Neuronal stem cell (in vitro differentiated cells): ENCODE measurements around the gene PAK4.

Experiments
- DNase-seq: peaks from one replicate; pipeline ENCODE4 v3.0.0-alpha.2; 2013; ENCODE audit warnings: low spot score
- H2AFZ ChIP-seq: one replicate; pipeline ENCODE4 v1.6.1; 2013; ENCODE audit warnings: mild to moderate bottlenecking, low read length, inconsistent platforms
- H2AK5ac ChIP-seq: 2 replicates; pipeline ENCODE4 v1.6.1; 2013; ENCODE audit warnings: low read depth, mild to moderate bottlenecking, inconsistent platforms, low read length, moderate library complexity, mixed read lengths
- H2BK120ac ChIP-seq: 2 replicates; pipeline ENCODE4 v1.6.1; 2013; ENCODE audit warnings: low read depth, mild to moderate bottlenecking, inconsistent platforms, low read length, moderate library complexity, mixed read lengths
- H2BK12ac ChIP-seq: one replicate; pipeline ENCODE4 v1.6.1; 2013; ENCODE audit warnings: low read length, inconsistent platforms
- H2BK15ac ChIP-seq: 2 replicates; pipeline ENCODE4 v1.6.1; 2013; ENCODE audit warnings: mild to moderate bottlenecking, low read length, inconsistent platforms, mixed read lengths
- H2BK5ac ChIP-seq: one replicate; pipeline ENCODE4 v1.6.1; 2013; ENCODE audit warnings: inconsistent platforms, mild to moderate bottlenecking, low read length, moderate library complexity
- H3K14ac ChIP-seq: one replicate; pipeline ENCODE4 v1.6.1; 2013; ENCODE audit warnings: low read length, inconsistent platforms
- H3K18ac ChIP-seq: 2 replicates; pipeline ENCODE4 v1.6.1; 2013; ENCODE audit warnings: low read length, inconsistent platforms
- H3K23ac ChIP-seq: 2 replicates; pipeline ENCODE4 v1.6.1; 2013; ENCODE audit warnings: low read depth, mild to moderate bottlenecking, mixed read lengths, low read length, inconsistent platforms; ENCODE audit not compliant: poor library complexity
- H3K27ac ChIP-seq: replicated peaks from 3 replicates; pipeline ENCODE4 v1.5.1; 2013; ENCODE audit warnings: low read length, inconsistent platforms
- H3K27me3 ChIP-seq, 3 experiments: 2 replicates each; pipeline ENCODE4 v1.6.1; 2013; ENCODE audit warnings: low read length in 3 of 3, mild to moderate bottlenecking in 2 of 3, inconsistent platforms in 1 of 3, low read depth in 1 of 3, mixed read lengths in 1 of 3, moderate library complexity in 1 of 3; ENCODE audit not compliant: control insufficient read depth in 3 of 3, insufficient read depth in 3 of 3
- H3K36me3 ChIP-seq, 2 donors: replicated peaks in 1 of 2; 2 replicates each; pipeline ENCODE4 v1.6.1; 2013; ENCODE audit warnings: low read length in 2 of 2; ENCODE audit not compliant: control insufficient read depth in 2 of 2, insufficient read depth in 2 of 2
- H3K4ac ChIP-seq: 2 replicates; pipeline ENCODE4 v1.6.1; 2013; ENCODE audit warnings: inconsistent platforms, mild to moderate bottlenecking, low read length, moderate library complexity
- H3K4me1 ChIP-seq, 2 donors: 1 replicate in 1 of 2; 2 replicates in 1 of 2; pipeline ENCODE4 v1.6.1; 2013; ENCODE audit warnings: low read length in 2 of 2, low read depth in 1 of 2; ENCODE audit not compliant: control insufficient read depth in 2 of 2, insufficient read depth in 1 of 2
- H3K4me2 ChIP-seq: one replicate; pipeline ENCODE4 v1.6.1; 2013; ENCODE audit warnings: mild to moderate bottlenecking, low read length, inconsistent platforms; ENCODE audit not compliant: insufficient read depth, poor library complexity, severe bottlenecking
- H3K4me3 ChIP-seq, 2 donors: 2 replicates each; pipeline ENCODE4 v1.5.1; 2013; ENCODE audit warnings: low read length in 2 of 2, mild to moderate bottlenecking in 2 of 2, inconsistent platforms in 1 of 2, moderate library complexity in 1 of 2
- H3K79me1 ChIP-seq: one replicate; pipeline ENCODE4 v1.6.1; 2013; ENCODE audit warnings: low read depth, mild to moderate bottlenecking, inconsistent platforms, low read length, moderate library complexity
- H3K9ac ChIP-seq: one replicate; pipeline ENCODE4 v1.6.1; 2013; ENCODE audit warnings: mild to moderate bottlenecking, low read depth, low read length, inconsistent platforms; ENCODE audit not compliant: poor library complexity
- H3K9me3 ChIP-seq, 2 donors: replicated peaks in 1 of 2; 2 replicates each; pipeline versions ENCODE3 to v1.6.1; 2013; ENCODE audit warnings: low read length in 2 of 2, mild to moderate bottlenecking in 2 of 2, inconsistent platforms in 1 of 2, low read depth in 1 of 2, mixed read lengths in 1 of 2, moderate library complexity in 1 of 2; ENCODE audit not compliant: control insufficient read depth in 2 of 2, insufficient read depth in 1 of 2
- H4K8ac ChIP-seq: one replicate; pipeline ENCODE4 v1.6.1; 2013; ENCODE audit warnings: low read depth, mild to moderate bottlenecking, inconsistent platforms, low read length, moderate library complexity
- H4K91ac ChIP-seq: one replicate; pipeline ENCODE4 v1.6.1; 2013; ENCODE audit warnings: low read length, low read depth, mild to moderate bottlenecking, inconsistent platforms; ENCODE audit not compliant: poor library complexity
- WGBS, 2 donors: extraction: QIAGEN DNeasy Blood & Tissue Kit; methylation state at CpG; one replicate each; pipeline ENCODE4 v1.1.7; 2013; ENCODE audit warnings: missing lambda C conversion rate in 2 of 2, mixed read lengths in 1 of 2; ENCODE audit not compliant: insufficient read length in 2 of 2, insufficient replicate concordance in 1 of 2; ENCODE audit errors: extremely low coverage in 2 of 2; 5-methylcytosine and 5-hydroxymethylcytosine counted together

The PAK4 gene

GRCh38 chr19:39165857-39166256, 40.3 kb downstream of the PAK4 start:
- Histone ChIP-seq H3K18ac (no peak overlapping the region), H2AK5ac (peak overlapping the region; percentile 61), H2BK15ac (no peak overlapping the region), H3K4me2 (no peak overlapping the region), H3K4me1 (peaks cover 11 to 12% of the 10 kb centered on the region in 2 donors), H3K9ac (no peak overlapping the region), H3K4me3 (no peak overlapping the region), H3K79me1 (peaks cover 18% of the 10 kb centered on the region), H2AFZ (no peak overlapping the region), H2BK12ac (no peak overlapping the region), H3K9me3 (no peaks in the 10 kb centered on the region), H3K27ac (no peak overlapping the region), H2BK120ac (no peak overlapping the region), H2BK5ac (no peak overlapping the region), H3K27me3 (no peaks in the 10 kb centered on the region), H3K14ac (no peak overlapping the region), H4K91ac (no peak overlapping the region), H3K23ac (no peak overlapping the region), H3K36me3 (peaks cover 12 to 16% of the 10 kb centered on the region in 2 donors), H4K8ac (no peak overlapping the region), H3K4ac (no peak overlapping the region)
- no peak for DNase-seq
- WGBS, 2 donors, result no CpG with 5 or more reads among the region's 7 CpGs

DNA sequence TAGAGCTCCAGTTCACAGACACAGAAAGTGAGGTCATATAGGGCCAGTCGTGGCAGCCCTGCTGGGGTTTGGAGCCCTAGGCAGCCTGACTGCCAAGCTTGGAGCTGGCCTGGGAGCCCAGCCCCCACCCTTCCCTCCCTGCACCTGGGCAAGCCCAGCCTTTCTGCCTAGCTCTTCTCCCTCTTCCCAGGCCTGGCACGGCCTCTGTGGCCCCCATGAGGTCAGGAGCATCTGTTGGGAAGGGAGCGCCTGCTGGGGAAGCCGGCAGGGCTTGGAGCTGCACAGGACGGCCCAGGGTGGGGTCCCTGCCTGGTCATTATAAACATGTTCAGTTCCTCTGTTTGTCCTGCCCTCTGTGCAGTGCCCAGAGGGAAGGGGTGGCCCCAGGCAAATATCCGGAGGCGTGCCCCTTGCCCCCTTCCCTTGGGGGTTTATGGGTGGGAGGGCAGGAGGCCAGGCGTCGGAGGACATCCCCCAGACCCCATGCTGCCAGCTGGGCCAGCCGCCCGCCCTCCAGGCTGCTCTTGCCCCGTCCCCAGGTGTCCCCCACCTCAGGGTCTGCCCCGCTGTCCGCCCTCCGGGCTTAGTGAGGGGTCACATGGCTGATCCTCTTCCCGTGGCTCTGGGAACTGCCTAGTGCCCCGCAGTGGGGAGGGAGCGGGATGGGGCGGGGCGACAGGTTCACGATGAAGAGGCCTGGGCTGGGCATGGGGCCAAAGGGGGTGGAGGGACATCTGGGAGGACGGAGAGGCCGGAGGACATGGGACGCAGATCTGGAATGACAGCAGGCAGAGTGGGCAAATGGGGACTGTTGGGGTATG, 41.2 kb downstream of the PAK4 start:
- H4K91ac ChIP-seq, result no peak overlapping the region
- peak overlapping the region; percentile 73 for H3K23ac ChIP-seq
- no peak overlapping the region for H3K4me3 ChIP-seq
- H3K9me3 ChIP-seq, result no peaks in the 10 kb centered on the region
- no peak overlapping the region for H3K14ac ChIP-seq
- peak overlapping the region; percentile 70 for H3K9ac ChIP-seq
- H2AFZ ChIP-seq, result no peak overlapping the region
- peaks cover 20 to 22% of the 10 kb centered on the region in 2 donors for H3K36me3 ChIP-seq
- no peak overlapping the region for H2BK15ac ChIP-seq
- no peak overlapping the region for H2BK120ac ChIP-seq
- H3K4me1 ChIP-seq, result peaks cover 11 to 12% of the 10 kb centered on the region in 2 donors
- peak overlapping the region; percentile 25 for H2AK5ac ChIP-seq
- H3K79me1 ChIP-seq, result peaks cover 13% of the 10 kb centered on the region
- no peak overlapping the region for H2BK12ac ChIP-seq
- H3K4me2 ChIP-seq, result peak overlapping the region; percentile 0
- peak overlapping the region; percentile 44 for H3K18ac ChIP-seq
- no peak overlapping the region for H4K8ac ChIP-seq
- DNase-seq, result no peak
- no peak overlapping the region for H2BK5ac ChIP-seq
- no CpG with 5 or more reads among the region's 24 CpGs for whole genome bisulfite sequencing, 2 donors
- no peak overlapping the region for H3K4ac ChIP-seq
- H3K27ac ChIP-seq, result no peak overlapping the region
- no peaks in the 10 kb centered on the region for H3K27me3 ChIP-seq

DNA sequence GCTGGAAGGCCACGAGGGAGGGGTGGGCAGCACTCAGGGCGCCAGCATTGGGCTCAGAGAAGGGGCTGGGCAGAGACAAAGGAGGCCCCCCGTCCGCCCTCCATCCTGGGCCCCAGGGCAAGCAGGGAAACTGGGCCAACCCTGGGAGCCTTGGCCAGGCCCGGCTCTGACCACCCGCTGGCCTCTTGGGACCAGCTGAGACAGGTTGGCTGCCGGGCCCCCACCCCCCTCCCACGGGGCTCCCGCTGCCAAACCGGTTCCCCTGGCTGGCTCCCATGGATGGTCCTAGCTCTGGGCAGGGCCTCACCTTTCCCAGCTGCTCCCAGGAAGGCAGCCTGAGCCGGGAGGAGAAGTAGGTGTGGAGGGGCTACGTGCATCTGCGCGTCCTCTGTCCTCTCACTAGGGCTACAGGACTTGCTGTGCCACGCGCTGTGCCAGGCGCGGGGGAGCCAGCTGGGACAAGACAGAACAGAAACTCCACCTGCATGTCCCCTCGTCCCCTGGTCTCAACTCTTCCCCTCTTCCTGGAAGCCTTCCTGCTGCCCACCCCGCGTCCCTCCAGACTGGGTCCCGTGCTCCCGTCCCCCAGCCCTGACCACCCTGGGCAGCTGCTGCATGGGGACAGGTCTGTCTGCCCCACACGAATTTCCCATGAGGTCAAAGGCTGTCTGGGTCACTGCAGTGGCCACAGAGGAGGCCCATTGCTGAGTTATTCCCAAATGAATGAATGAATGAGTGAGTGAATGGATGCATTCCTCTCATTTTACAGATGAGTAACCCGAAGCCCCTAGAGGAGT, 42.1 kb downstream of the PAK4 start:
- no peaks in the 10 kb centered on the region for H3K9me3 ChIP-seq
- no peak overlapping the region for H3K23ac ChIP-seq
- H3K36me3 ChIP-seq, result peaks cover 22 to 25% of the 10 kb centered on the region in 2 donors
- H2BK15ac ChIP-seq, result no peak overlapping the region
- no peak overlapping the region for H2AFZ ChIP-seq
- no CpG with 5 or more reads among the region's 25 CpGs for WGBS, 2 donors
- H3K4me2 ChIP-seq, result no peak overlapping the region
- no peak overlapping the region for H2BK12ac ChIP-seq
- H4K8ac ChIP-seq, result no peak overlapping the region
- peak overlapping the region; percentile 27 for H3K18ac ChIP-seq
- H3K14ac ChIP-seq, result no peak overlapping the region
- no peak overlapping the region for H4K91ac ChIP-seq
- H3K9ac ChIP-seq, result peak overlapping the region; percentile 44
- H2BK120ac ChIP-seq, result no peak overlapping the region
- no peak for DNase-seq
- no peak overlapping the region for H3K4ac ChIP-seq
- no peak overlapping the region for H2BK5ac ChIP-seq
- H3K4me3 ChIP-seq, result no peak overlapping the region
- no peak overlapping the region for H3K27ac ChIP-seq
- no peak overlapping the region for H2AK5ac ChIP-seq
- peaks cover 13% of the 10 kb centered on the region for H3K79me1 ChIP-seq
- no peaks in the 10 kb centered on the region for H3K27me3 ChIP-seq
- H3K4me1 ChIP-seq, result peaks cover 10 to 11% of the 10 kb centered on the region in 2 donors
